HepG2 (cell line): ENCODE data around the gene MSH3. TPM values are rescaled to one million over a fixed set of nuclear protein-coding genes. Genes with fewer than 3 reads are reported as not detected.

ENCODE experiments used
- ATAC-seq: fragments of 200-7000 bp; cut with Tn5 transposase; 3 replicates; pipeline ENCODE4 v1.9.1; 2020; ENCODE audit warnings: mild to moderate bottlenecking, moderate library complexity
- BruUV-seq: library from RNA; stranded (reverse); fragments of 400-500 nt; replicated peaks from 2 replicates; lab custom pipeline; 2021; lab: Mats Ljungman, UMichigan
- CTCF ChIA-PET: fragments of 300-600 bp; formaldehyde crosslinking; extraction: SDS; loops from one replicate; lab custom pipeline; 2021; ENCODE audit warnings: low total read pairs, inconsistent platforms, low intra/inter-chr PET ratio; lab: Yijun Ruan, JAX
- POLR2A ChIA-PET: fragments of 350-600 bp; sonication (Branson Sonifier 250); formaldehyde crosslinking; loops from one replicate; lab custom pipeline; 2020; ENCODE audit warnings: antibody characterized with exemption, inconsistent platforms; lab: Yijun Ruan, JAX
- DNase-seq: peaks from one replicate; pipeline ENCODE4 v3.0.0-alpha.2; 2015; ENCODE audit warnings: low spot score
- FAIRE-seq: peaks from 3 replicates; lab custom pipeline; 2011; peaks lifted over from hg19 to GRCh38; lab: Jason Lieb, UNC
- H2AFZ ChIP-seq: one replicate; pipeline ENCODE4 v1.6.1; 2011; ENCODE audit warnings: low read length, inconsistent platforms
- H3K27ac ChIP-seq: fragments of 300-600 bp; 3 replicates; pipeline ENCODE4 v1.8.0; 2011; ENCODE audit warnings: mixed run types, mild to moderate bottlenecking, mixed read lengths, low read length, inconsistent platforms; ENCODE audit not compliant: insufficient read depth; ENCODE audit errors: extremely low read length
- H3K27me3 ChIP-seq, 2 experiments: fragments of 200-600 bp in 1 of 2; 2 replicates in 1 of 2; 3 replicates in 1 of 2; pipeline versions ENCODE4 v1.6.0 to v1.8.0; 2011; ENCODE audit warnings: low read length in 2 of 2, mild to moderate bottlenecking in 2 of 2, moderate library complexity in 2 of 2, inconsistent platforms in 1 of 2; ENCODE audit not compliant: insufficient read depth in 2 of 2, control insufficient read depth in 1 of 2
- H3K36me3 ChIP-seq, 2 experiments: fragments of 200-600 bp in 1 of 2; replicated peaks in 1 of 2; 2 replicates in 1 of 2; 3 replicates in 1 of 2; pipeline versions ENCODE4 v1.5.1 to v1.8.0; 2011; ENCODE audit warnings: low read length in 2 of 2, inconsistent platforms in 1 of 2; ENCODE audit not compliant: insufficient read depth in 2 of 2, control insufficient read depth in 1 of 2
- H3K4me1 ChIP-seq: 2 replicates; pipeline ENCODE4 v1.5.1; 2012; ENCODE audit warnings: low read length, inconsistent platforms; ENCODE audit not compliant: insufficient read depth
- H3K4me2 ChIP-seq: 2 replicates; pipeline ENCODE4 v1.6.0; 2011; ENCODE audit warnings: low read depth, low read length, inconsistent platforms
- H3K4me3 ChIP-seq, 3 experiments: fragments of 200-600 bp in 1 of 3; sonication (generic), shearing (Covaris generic) in 1 of 3; replicated peaks in 1 of 3; 2 replicates each; pipeline ENCODE4 v1.5.1; 2011 to 2016; ENCODE audit warnings: low read length in 3 of 3, inconsistent platforms in 2 of 3, low read depth in 2 of 3, mild to moderate bottlenecking in 2 of 3, control low read depth in 1 of 3, mixed read lengths in 1 of 3; ENCODE audit not compliant: insufficient read depth in 1 of 3
- H3K79me2 ChIP-seq: one replicate; pipeline ENCODE4 v1.6.1; 2011; ENCODE audit warnings: low read length, inconsistent platforms; ENCODE audit not compliant: insufficient read depth
- H3K9ac ChIP-seq: 2 replicates; pipeline ENCODE4 v1.6.0; 2011; ENCODE audit warnings: mild to moderate bottlenecking, low read depth, low read length, inconsistent platforms; ENCODE audit not compliant: insufficient read depth
- H3K9me3 ChIP-seq: 2 replicates; pipeline ENCODE4 v1.5.1; 2012; ENCODE audit warnings: mild to moderate bottlenecking, low read length
- H4K20me1 ChIP-seq: 2 replicates; pipeline ENCODE4 v1.6.0; 2011; ENCODE audit warnings: inconsistent platforms, mild to moderate bottlenecking, low read length, moderate library complexity; ENCODE audit not compliant: insufficient read depth
- AKAP8 ChIP-seq: sonication (generic); formaldehyde crosslinking; IDR thresholded peaks from 2 replicates; pipeline ENCODE4 v1.5.1; 2020; ENCODE audit warnings: mild to moderate bottlenecking, missing genetic modification reagents
- ELK4 ChIP-seq: sonication (generic); formaldehyde crosslinking; IDR thresholded peaks from 2 replicates; pipeline ENCODE4 v1.9.0; 2021; ENCODE audit warnings: missing genetic modification reagents, borderline replicate concordance
- FOXA3 ChIP-seq: IDR thresholded peaks from 2 replicates; pipeline ENCODE4 v1.6.1; 2016; ENCODE audit warnings: missing genetic modification reagents, missing compliant biosample characterization
- FOXP1 ChIP-seq, 2 experiments: fragments of 450-650 bp in 1 of 2; IDR thresholded peaks; 2 replicates each; pipeline ENCODE4 v1.6.1; 2017 to 2018; ENCODE audit warnings: antibody characterized with exemption in 1 of 2
- HMGXB4 ChIP-seq, 2 experiments: sonication (generic) in 1 of 2; formaldehyde crosslinking in 1 of 2; IDR thresholded peaks; 2 replicates each; pipeline versions ENCODE4 v1.4.0 to v1.6.1; 2018 to 2020; ENCODE audit warnings: missing genetic modification reagents in 2 of 2, borderline replicate concordance in 1 of 2, low read depth in 1 of 2, mild to moderate bottlenecking in 1 of 2, missing biosample characterization in 1 of 2
- KDM1A ChIP-seq: IDR thresholded peaks from 2 replicates; pipeline ENCODE4 v1.6.1; 2016; ENCODE audit warnings: missing compliant biosample characterization
- MAFF ChIP-seq: IDR thresholded peaks from 2 replicates; pipeline ENCODE4 v1.6.1; 2011; ENCODE audit warnings: low read depth, low read length, improper control_type of control experiment
- MAFK ChIP-seq, 2 experiments: IDR thresholded peaks in 1 of 2; conservative IDR thresholded peaks in 1 of 2; 2 replicates each; pipeline ENCODE4 v1.6.1; 2011; ENCODE audit warnings: improper control_type of control experiment in 2 of 2, low read length in 2 of 2
- PAX8 ChIP-seq: sonication (generic); formaldehyde crosslinking; IDR thresholded peaks from 2 replicates; pipeline ENCODE4 v1.8.0; 2022; ENCODE audit warnings: mild to moderate bottlenecking, missing genetic modification reagents, borderline replicate concordance
- RXRA ChIP-seq: sonication (generic); formaldehyde crosslinking; IDR thresholded peaks from 2 replicates; pipeline ENCODE4 v1.5.1; 2020; ENCODE audit warnings: missing genetic modification reagents
- SMAD3 ChIP-seq: sonication (generic); formaldehyde crosslinking; IDR thresholded peaks from 2 replicates; pipeline ENCODE4 v1.4.0; 2020; ENCODE audit warnings: missing genetic modification reagents
- ZFP37 ChIP-seq: sonication (generic); formaldehyde crosslinking; IDR thresholded peaks from 2 replicates; pipeline ENCODE4 v1.4.0; 2020; ENCODE audit warnings: missing genetic modification reagents, borderline replicate concordance
- ZNF563 ChIP-seq: sonication (generic); formaldehyde crosslinking; IDR thresholded peaks from 2 replicates; pipeline ENCODE4 v1.8.0; 2022; ENCODE audit warnings: mild to moderate bottlenecking, moderate library complexity, missing genetic modification reagents
- ZNF740 ChIP-seq: sonication (generic); formaldehyde crosslinking; IDR thresholded peaks from 2 replicates; pipeline ENCODE4 v1.4.0; 2020; ENCODE audit warnings: missing genetic modification reagents
- WGBS: methylation state at CpG from one replicate; pipeline ENCODE4 v1.1.6; 2017; ENCODE audit warnings: low lambda C conversion rate; 5-methylcytosine and 5-hydroxymethylcytosine counted together
- in situ Hi-C: cut with HindIII; loops from 2 replicates; pipeline ENCODE4 v1.10.0; 2017; ENCODE audit warnings: low pct_unique_long_range_greater_than_20kb; ENCODE audit not compliant: extremely low pct_ligation_motif_present
- intact Hi-C: fragments of 100-400 bp; cut with micrococcal nuclease; formaldehyde crosslinking; loops from one replicate; pipeline ENCODE4 v1.10.0; 2022; ENCODE audit not compliant: unreplicated experiment
- polyA plus RNA-seq, 8 experiments: library from polyadenylated mRNA; depleted of rRNA in 3 of 8; stranded (reverse) in 7 of 8; unstranded in 1 of 8; fragments of >200 nt; fragmentation: Illumina TruSeq in 4 of 8; extraction: Trizol in 4 of 8; gene quantifications; 2 replicates each; pipeline versions ENCODE4 v1.2.1 to v1.2.3, GENCODE V29; 2011 to 2016; ENCODE audit warnings: low read depth in 4 of 8, missing spikeins in 1 of 8, mixed read lengths in 1 of 8; ENCODE audit not compliant: insufficient read depth in 1 of 8
- total RNA-seq, 5 experiments: library from RNA; depleted of rRNA; stranded (reverse); fragments of >200 nt; fragmentation: Illumina TruSeq; extraction: Trizol; gene quantifications; 2 replicates each; pipeline ENCODE4 v1.2.3, GENCODE V29; 2016; ENCODE audit warnings: low read depth in 1 of 5

The MSH3 gene
- total and polyA plus RNA-seq, 2 of the 13 experiments (the other 11 are each of a cell fraction or from before 2014, with no cell fraction given), result 4.0 to 16.4 TPM

- H2AFZ ChIP-seq, result no peak overlapping the region
- DNase-seq (no peak), FAIRE-seq (no peak), ATAC-seq (no peak)
- POLR2A ChIA-PET, result no interaction called here
- intact Hi-C loops, result no loop called here
- TF ChIP-seq FOXA3, result no peak
- TF ChIP-seq MAFK (conservative IDR thresholded peaks at IDR 0.05 in 1 of 2, IDR thresholded peaks at IDR 0.05 in 1 of 2; ENCODE audit: low read length in 2 of 2), result peak; percentile 98 to 100
- TF ChIP-seq MAFF, result peak; percentile 100
- no peak for TF ChIP-seq KDM1A (CRISPR knock-in tag)
- TF ChIP-seq AKAP8, result no peak
- no peak for TF ChIP-seq RXRA (CRISPR knock-in tag)
- TF ChIP-seq SMAD3 (CRISPR knock-in tag), result no peak
- H3K4me3 ChIP-seq, result no peak overlapping the region
- in situ Hi-C loops, result no loop called here
- no peak overlapping the region for H3K9ac ChIP-seq
- H3K4me1 ChIP-seq, result peaks cover 14% of the 10 kb centered on the region
- H3K27me3 ChIP-seq, result no peaks in the 10 kb centered on the region; a peak in 1 of 5 replicates
- H4K20me1 ChIP-seq, result no peaks in the 10 kb centered on the region
- no peak overlapping the region for H3K4me2 ChIP-seq
- WGBS, result 98% methylated on average over 2 of the region's 2 CpGs
- H3K9me3 ChIP-seq, result peaks cover 18% of the 10 kb centered on the region
- peaks cover 5 to 8% of the 10 kb centered on the region in 2 experiments; a peak in 1 of 5 replicates for H3K36me3 ChIP-seq
- CTCF ChIA-PET, result no interaction called here
- H3K79me2 ChIP-seq, result no peaks in the 10 kb centered on the region
- no peak overlapping the region for H3K27ac ChIP-seq
- no TSS peak for BruUV-seq
Measured at GRCh38 chr5:80854583-80854982, 200.1 kb downstream of the MSH3 start.

GRCh38 chr5:80860924-80861613 is 206.6 kb downstream of the MSH3 start:
- no peak overlapping the region for H2AFZ ChIP-seq
- no peak overlapping the region for H3K9ac ChIP-seq
- DNase-seq, result no peak
- ChIA-PET CTCF (no interaction called here), POLR2A (no interaction called here)
- H3K27me3 ChIP-seq, result no peaks in the 10 kb centered on the region
- 0 out of 2 replicates have a peak, but pooled peaks cover 5% of the 10 kb centered on the region for H3K9me3 ChIP-seq
- H3K36me3 ChIP-seq, result peaks cover 2 to 9% of the 10 kb centered on the region in 2 experiments; a peak in 2 of 5 replicates
- intact Hi-C loops, result no loop called here
- H4K20me1 ChIP-seq, result no peaks in the 10 kb centered on the region
- BruUV-seq, result no TSS peak
- H3K4me1 ChIP-seq, result no peaks in the 10 kb centered on the region
- ATAC-seq, result no peak
- no peak for FAIRE-seq
- in situ Hi-C loops, result no loop called here
- no peak overlapping the region for H3K4me2 ChIP-seq
- no peak overlapping the region for H3K27ac ChIP-seq
- no peak overlapping the region for H3K4me3 ChIP-seq
- WGBS, result 95% methylated on average over 2 of the region's 2 CpGs
- no peaks in the 10 kb centered on the region for H3K79me2 ChIP-seq
- TF ChIP-seq ZNF740 (CRISPR knock-in tag), result no peak
- TF ChIP-seq ZNF563 (CRISPR knock-in tag), result no peak
- TF ChIP-seq ZFP37 (CRISPR knock-in tag), result no peak
- no peak for TF ChIP-seq ELK4 (CRISPR knock-in tag)
- TF ChIP-seq HMGXB4 (CRISPR knock-in tag; IDR thresholded peaks at IDR 0.05; ENCODE audit: borderline replicate concordance in 1 of 2, low read depth in 1 of 2), result no peak
- TF ChIP-seq FOXP1 (IDR thresholded peaks at IDR 0.05), result no peak
- TF ChIP-seq FOXP1 (CRISPR knock-in tag; IDR thresholded peaks at IDR 0.05), result no peak
- no peak for TF ChIP-seq PAX8 (CRISPR knock-in tag)
